Neuronal stem cell (in vitro differentiated cells): ENCODE results near the gene CCDC170.
A peak's percentile ranks its signal among the peaks of the same experiment; 100 is the strongest.

Source experiments
- DNase-seq: peaks from one replicate; pipeline ENCODE4 v3.0.0-alpha.2; 2013; ENCODE audit warnings: low spot score
- H2AFZ ChIP-seq: one replicate; pipeline ENCODE4 v1.6.1; 2013; ENCODE audit warnings: mild to moderate bottlenecking, low read length, inconsistent platforms
- H2AK5ac ChIP-seq: 2 replicates; pipeline ENCODE4 v1.6.1; 2013; ENCODE audit warnings: low read depth, mild to moderate bottlenecking, inconsistent platforms, low read length, moderate library complexity, mixed read lengths
- H2BK120ac ChIP-seq: 2 replicates; pipeline ENCODE4 v1.6.1; 2013; ENCODE audit warnings: low read depth, mild to moderate bottlenecking, inconsistent platforms, low read length, moderate library complexity, mixed read lengths
- H2BK12ac ChIP-seq: one replicate; pipeline ENCODE4 v1.6.1; 2013; ENCODE audit warnings: low read length, inconsistent platforms
- H2BK15ac ChIP-seq: 2 replicates; pipeline ENCODE4 v1.6.1; 2013; ENCODE audit warnings: mild to moderate bottlenecking, low read length, inconsistent platforms, mixed read lengths
- H2BK5ac ChIP-seq: one replicate; pipeline ENCODE4 v1.6.1; 2013; ENCODE audit warnings: inconsistent platforms, mild to moderate bottlenecking, low read length, moderate library complexity
- H3K14ac ChIP-seq: one replicate; pipeline ENCODE4 v1.6.1; 2013; ENCODE audit warnings: low read length, inconsistent platforms
- H3K18ac ChIP-seq: 2 replicates; pipeline ENCODE4 v1.6.1; 2013; ENCODE audit warnings: low read length, inconsistent platforms
- H3K23ac ChIP-seq: 2 replicates; pipeline ENCODE4 v1.6.1; 2013; ENCODE audit warnings: low read depth, mild to moderate bottlenecking, mixed read lengths, low read length, inconsistent platforms; ENCODE audit not compliant: poor library complexity
- H3K27ac ChIP-seq: replicated peaks from 3 replicates; pipeline ENCODE4 v1.5.1; 2013; ENCODE audit warnings: low read length, inconsistent platforms
- H3K27me3 ChIP-seq, 3 experiments: 2 replicates each; pipeline ENCODE4 v1.6.1; 2013; ENCODE audit warnings: low read length in 3 of 3, mild to moderate bottlenecking in 2 of 3, inconsistent platforms in 1 of 3, low read depth in 1 of 3, mixed read lengths in 1 of 3, moderate library complexity in 1 of 3; ENCODE audit not compliant: control insufficient read depth in 3 of 3, insufficient read depth in 3 of 3
- H3K36me3 ChIP-seq, 2 donors: replicated peaks in 1 of 2; 2 replicates each; pipeline ENCODE4 v1.6.1; 2013; ENCODE audit warnings: low read length in 2 of 2; ENCODE audit not compliant: control insufficient read depth in 2 of 2, insufficient read depth in 2 of 2
- H3K4ac ChIP-seq: 2 replicates; pipeline ENCODE4 v1.6.1; 2013; ENCODE audit warnings: inconsistent platforms, mild to moderate bottlenecking, low read length, moderate library complexity
- H3K4me1 ChIP-seq, 2 donors: 1 replicate in 1 of 2; 2 replicates in 1 of 2; pipeline ENCODE4 v1.6.1; 2013; ENCODE audit warnings: low read length in 2 of 2, low read depth in 1 of 2; ENCODE audit not compliant: control insufficient read depth in 2 of 2, insufficient read depth in 1 of 2
- H3K4me2 ChIP-seq: one replicate; pipeline ENCODE4 v1.6.1; 2013; ENCODE audit warnings: mild to moderate bottlenecking, low read length, inconsistent platforms; ENCODE audit not compliant: insufficient read depth, poor library complexity, severe bottlenecking
- H3K4me3 ChIP-seq, 2 donors: 2 replicates each; pipeline ENCODE4 v1.5.1; 2013; ENCODE audit warnings: low read length in 2 of 2, mild to moderate bottlenecking in 2 of 2, inconsistent platforms in 1 of 2, moderate library complexity in 1 of 2
- H3K79me1 ChIP-seq: one replicate; pipeline ENCODE4 v1.6.1; 2013; ENCODE audit warnings: low read depth, mild to moderate bottlenecking, inconsistent platforms, low read length, moderate library complexity
- H3K9ac ChIP-seq: one replicate; pipeline ENCODE4 v1.6.1; 2013; ENCODE audit warnings: mild to moderate bottlenecking, low read depth, low read length, inconsistent platforms; ENCODE audit not compliant: poor library complexity
- H3K9me3 ChIP-seq, 2 donors: replicated peaks in 1 of 2; 2 replicates each; pipeline versions ENCODE3 to v1.6.1; 2013; ENCODE audit warnings: low read length in 2 of 2, mild to moderate bottlenecking in 2 of 2, inconsistent platforms in 1 of 2, low read depth in 1 of 2, mixed read lengths in 1 of 2, moderate library complexity in 1 of 2; ENCODE audit not compliant: control insufficient read depth in 2 of 2, insufficient read depth in 1 of 2
- H4K8ac ChIP-seq: one replicate; pipeline ENCODE4 v1.6.1; 2013; ENCODE audit warnings: low read depth, mild to moderate bottlenecking, inconsistent platforms, low read length, moderate library complexity
- H4K91ac ChIP-seq: one replicate; pipeline ENCODE4 v1.6.1; 2013; ENCODE audit warnings: low read length, low read depth, mild to moderate bottlenecking, inconsistent platforms; ENCODE audit not compliant: poor library complexity
- WGBS, 2 donors: extraction: QIAGEN DNeasy Blood & Tissue Kit; methylation state at CpG; one replicate each; pipeline ENCODE4 v1.1.7; 2013; ENCODE audit warnings: missing lambda C conversion rate in 2 of 2, mixed read lengths in 1 of 2; ENCODE audit not compliant: insufficient read length in 2 of 2, insufficient replicate concordance in 1 of 2; ENCODE audit errors: extremely low coverage in 2 of 2; 5-methylcytosine and 5-hydroxymethylcytosine counted together

Gene CCDC170

DNA sequence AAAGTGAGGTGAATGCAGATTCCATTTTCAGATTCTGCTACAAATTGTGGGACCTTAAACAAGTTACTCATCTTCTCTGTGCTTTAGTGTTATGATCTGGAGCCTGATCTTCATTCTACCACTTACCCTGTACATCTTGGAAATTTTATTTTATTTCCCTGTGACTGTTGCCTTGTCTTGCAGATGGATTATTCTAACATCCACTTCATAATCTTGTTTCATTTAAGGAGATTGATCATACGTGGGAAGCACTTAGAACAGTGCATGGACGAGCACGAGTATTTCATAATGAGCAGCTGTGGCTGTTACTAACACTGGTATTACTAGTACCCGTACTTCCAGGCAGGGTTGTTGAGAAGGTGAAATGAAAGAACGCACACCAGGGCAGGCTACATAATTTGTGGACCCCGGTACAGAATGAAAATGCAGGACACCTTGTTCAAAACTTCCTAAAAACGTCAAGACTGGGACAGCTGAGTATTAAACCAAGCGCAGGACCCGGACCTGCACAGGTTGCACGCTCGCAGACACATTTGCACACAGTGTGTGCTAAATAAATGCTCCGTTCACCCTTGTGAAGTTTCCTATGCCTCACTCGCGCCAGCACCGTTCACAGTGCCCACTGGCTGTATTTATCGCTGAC, 535 bp upstream of the CCDC170 start:
- Histone ChIP-seq H3K27me3 (peaks cover 0 to 34% (median 22%) of the 10 kb centered on the region in 3 experiments), H3K4me1 (peaks cover 2 to 3% of the 10 kb centered on the region in 2 donors), H2BK12ac (no peak overlapping the region), H4K91ac (no peak overlapping the region), H2BK15ac (no peak overlapping the region), H2BK120ac (no peak overlapping the region), H3K4me2 (peak overlapping the region; percentile 94), H2AFZ (peak overlapping the region; percentile 91), H3K27ac (no peak overlapping the region), H3K36me3 (no peaks in the 10 kb centered on the region), H2AK5ac (no peak overlapping the region), H3K79me1 (no peaks in the 10 kb centered on the region), H3K9me3 (no peaks in the 10 kb centered on the region), H3K4ac (no peak overlapping the region), H3K23ac (no peak overlapping the region), H3K14ac (no peak overlapping the region), H3K9ac (no peak overlapping the region), H3K4me3 (peak overlapping the region; percentile 51 to 83), H3K18ac (no peak overlapping the region), H2BK5ac (no peak overlapping the region), H4K8ac (no peak overlapping the region)
- no CpG with 5 or more reads among the region's 16 CpGs for WGBS, 2 donors
- DNase-seq = no peak

DNA sequence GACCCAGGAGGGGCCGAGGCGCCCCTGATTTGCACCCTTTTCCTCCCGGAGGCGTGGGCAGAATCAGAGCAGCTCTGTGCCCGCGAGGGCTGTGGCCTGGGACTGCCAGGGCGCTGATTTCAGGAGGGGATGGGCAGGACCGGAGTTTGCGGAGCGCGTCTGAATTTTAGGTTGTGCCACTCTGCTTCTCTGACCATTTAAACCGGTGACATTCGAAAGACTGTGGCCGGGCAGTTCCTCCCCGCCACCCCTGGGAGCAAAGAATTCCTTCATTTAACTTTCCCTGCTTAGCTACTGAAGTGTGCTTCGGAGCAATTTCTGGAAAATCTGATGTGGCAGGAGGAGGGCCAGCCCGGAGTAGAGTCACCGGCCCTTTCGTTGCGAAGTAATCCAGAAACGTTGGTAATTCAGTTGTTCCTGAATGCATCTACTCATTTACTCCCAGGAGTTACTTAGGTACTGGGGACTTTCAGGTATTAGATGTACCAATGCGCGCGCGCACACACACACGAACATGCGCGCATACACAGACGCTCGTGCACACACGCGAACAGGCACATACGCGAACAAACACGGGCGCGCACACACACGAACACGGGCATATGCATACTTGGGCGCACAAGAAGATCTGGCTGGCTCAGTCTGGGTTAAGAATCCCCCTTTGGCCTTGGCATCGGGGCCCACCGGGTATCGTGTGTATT, 568 bp downstream of the CCDC170 start:
- Histone ChIP-seq H3K79me1 (no peaks in the 10 kb centered on the region), H2AFZ (peak overlapping the region; percentile 91), H2BK5ac (no peak overlapping the region), H3K36me3 (no peaks in the 10 kb centered on the region), H3K9ac (peak overlapping the region; percentile 86), H3K27ac (no peak overlapping the region), H3K4me1 (peaks cover 2 to 3% of the 10 kb centered on the region in 2 donors), H3K4ac (no peak overlapping the region), H3K4me2 (peak overlapping the region; percentile 94), H3K23ac (peak overlapping the region; percentile 12), H2BK15ac (no peak overlapping the region), H2BK120ac (no peak overlapping the region), H2BK12ac (no peak overlapping the region), H3K9me3 (no peaks in the 10 kb centered on the region), H3K27me3 (peaks cover 0 to 34% (median 22%) of the 10 kb centered on the region in 3 experiments), H3K4me3 (peak overlapping the region; percentile 51 to 83), H2AK5ac (no peak overlapping the region), H4K91ac (no peak overlapping the region), H4K8ac (no peak overlapping the region), H3K14ac (no peak overlapping the region), H3K18ac (peak overlapping the region; percentile 74)
- no CpG with 5 or more reads among the region's 43 CpGs for WGBS, 2 donors
- DNase-seq = peak; percentile 17

DNA sequence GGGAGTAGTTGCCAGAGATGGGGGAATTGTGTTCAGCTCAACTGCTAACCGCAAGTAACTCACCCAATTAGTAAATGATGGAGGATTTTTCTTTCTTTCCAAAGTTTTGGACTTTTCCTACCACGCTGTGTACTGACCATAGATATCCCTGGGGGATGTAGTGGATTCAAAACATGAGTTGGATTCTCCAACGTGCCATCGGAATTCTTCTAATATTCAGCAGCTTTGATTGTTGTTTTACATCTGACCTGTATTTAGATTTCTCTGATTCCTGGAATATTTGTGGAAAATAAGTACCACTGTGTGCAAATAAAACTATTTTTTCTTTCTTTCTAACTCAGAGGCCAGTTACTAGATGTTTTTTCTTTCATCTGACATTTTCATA, 1.1 kb downstream of the CCDC170 start:
- no peak overlapping the region for H3K4ac ChIP-seq
- H3K23ac ChIP-seq = no peak overlapping the region
- H3K18ac ChIP-seq = no peak overlapping the region
- no peak for DNase-seq
- peaks cover 2 to 3% of the 10 kb centered on the region in 2 donors for H3K4me1 ChIP-seq
- no CpG with 5 or more reads among the region's 4 CpGs for WGBS, 2 donors
- H2BK120ac ChIP-seq = no peak overlapping the region
- no peak overlapping the region for H3K4me2 ChIP-seq
- H2BK15ac ChIP-seq = no peak overlapping the region
- no peaks in the 10 kb centered on the region for H3K9me3 ChIP-seq
- H3K14ac ChIP-seq = no peak overlapping the region
- H3K27me3 ChIP-seq = peaks cover 0 to 34% (median 22%) of the 10 kb centered on the region in 3 experiments
- no peak overlapping the region for H4K91ac ChIP-seq
- no peak overlapping the region for H2AK5ac ChIP-seq
- no peak overlapping the region for H2BK12ac ChIP-seq
- no peak overlapping the region for H4K8ac ChIP-seq
- no peaks in the 10 kb centered on the region for H3K79me1 ChIP-seq
- H2BK5ac ChIP-seq = no peak overlapping the region
- no peak overlapping the region for H3K27ac ChIP-seq
- H3K4me3 ChIP-seq = peak overlapping the region in 1 of 2 donors; percentile 51
- H3K36me3 ChIP-seq = no peaks in the 10 kb centered on the region
- peak overlapping the region; percentile 91 for H2AFZ ChIP-seq
- peak overlapping the region; percentile 86 for H3K9ac ChIP-seq

DNA sequence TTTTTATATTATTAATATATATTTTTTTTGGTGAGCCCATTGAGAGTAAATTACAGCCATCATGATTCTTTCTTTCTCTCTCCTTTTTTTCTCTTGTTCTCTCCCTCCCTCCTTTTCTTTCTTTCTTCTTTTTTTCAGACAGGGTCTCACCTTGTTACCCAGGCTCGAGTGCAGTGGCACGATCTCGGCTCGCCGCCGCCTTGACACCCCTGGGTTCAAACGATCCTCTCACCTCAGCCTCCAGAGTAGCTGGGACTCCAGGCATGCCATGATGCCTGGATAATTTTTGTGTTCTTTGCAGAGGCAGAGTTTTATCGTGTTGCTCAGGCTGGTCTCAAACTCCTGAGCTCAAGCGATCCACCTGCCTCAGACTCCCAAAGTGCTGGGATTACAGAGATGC, 1.6 kb downstream of the CCDC170 start:
- Histone ChIP-seq H3K27me3 (peaks cover 0 to 34% (median 22%) of the 10 kb centered on the region in 3 experiments), H3K4ac (no peak overlapping the region)
- no CpG with 5 or more reads among the region's 9 CpGs for WGBS, 2 donors

More for the DNA sequence above, 1.6 kb downstream of the CCDC170 start:
- no peak overlapping the region for H3K14ac ChIP-seq
- H3K36me3 ChIP-seq = no peaks in the 10 kb centered on the region
- H3K23ac ChIP-seq = no peak overlapping the region
- H3K79me1 ChIP-seq = no peaks in the 10 kb centered on the region
- no peak overlapping the region for H2BK15ac ChIP-seq
- no peak overlapping the region for H3K4me2 ChIP-seq
- no peak overlapping the region for H2BK5ac ChIP-seq
- no peak overlapping the region for H2AFZ ChIP-seq
- H4K91ac ChIP-seq = no peak overlapping the region
- no peak overlapping the region for H2BK12ac ChIP-seq
- no peaks in the 10 kb centered on the region for H3K9me3 ChIP-seq
- H3K18ac ChIP-seq = no peak overlapping the region
- H2AK5ac ChIP-seq = no peak overlapping the region
- no peak overlapping the region for H4K8ac ChIP-seq
- H3K9ac ChIP-seq = no peak overlapping the region
- H3K4me3 ChIP-seq = no peak overlapping the region
- H3K4me1 ChIP-seq = peaks cover 2 to 3% of the 10 kb centered on the region in 2 donors
- DNase-seq = no peak
- no peak overlapping the region for H2BK120ac ChIP-seq
- no peak overlapping the region for H3K27ac ChIP-seq
